BLaER1 treated with 17β-estradiol and CSF1 and Interleukin-3, amounts not matched to agents 10 nM and 100 nM (cell line): ENCODE results near the gene KRTAP12-3.
A peak's percentile ranks its signal among the peaks of the same experiment; 100 is the strongest.
"Not testable (repeated sequence)": the region's sequence is repeated elsewhere in the genome, so short reads cannot be mapped to it uniquely, and the experiment has no call there.

Experiments
- H3K27ac ChIP-seq, 11 experiments: shearing (Covaris generic); formaldehyde crosslinking; 2 replicates each; pipeline ENCODE4 v1.8.1; 2022
- H3K27me3 ChIP-seq, 11 experiments: shearing (Covaris generic); formaldehyde crosslinking; 2 replicates each; pipeline ENCODE4 v1.8.1; 2022
- H3K36me3 ChIP-seq, 11 experiments: shearing (Covaris generic); formaldehyde crosslinking; 2 replicates each; pipeline ENCODE4 v1.8.1; 2022
- H3K4me1 ChIP-seq, 10 experiments: shearing (Covaris generic); formaldehyde crosslinking; 2 replicates each; pipeline ENCODE4 v1.8.1; 2022
- H3K4me2 ChIP-seq, 11 experiments: shearing (Covaris generic); formaldehyde crosslinking; 2 replicates each; pipeline ENCODE4 v1.8.1; 2022
- H3K4me3 ChIP-seq, 10 experiments: shearing (Covaris generic); formaldehyde crosslinking; 2 replicates each; pipeline ENCODE4 v1.8.1; 2022
- H3K9ac ChIP-seq, 11 experiments: shearing (Covaris generic); formaldehyde crosslinking; 2 replicates each; pipeline ENCODE4 v1.8.1; 2022
- H3K9me3 ChIP-seq, 11 experiments: shearing (Covaris generic); formaldehyde crosslinking; replicated peaks in 1 of 11; 2 replicates each; pipeline ENCODE4 v1.8.1; 2022
- H4K20me1 ChIP-seq, 11 experiments: shearing (Covaris generic); formaldehyde crosslinking; 2 replicates each; pipeline ENCODE4 v1.8.1; 2022
- Cebpa-rat ChIP-seq, 11 experiments: shearing (Covaris generic); IDR thresholded peaks; 2 replicates each; pipeline ENCODE4 v1.8.1; 2022

KRTAP12-3 gene

GRCh38 chr21:44623575-44623974 lies 34.2 kb upstream of the KRTAP12-3 start:
- no peak overlapping the region for H3K4me2 ChIP-seq
- H3K9me3 ChIP-seq, result peaks cover 40 to 58% (median 46%) of the 10 kb centered on the region in 11 experiments
- H3K36me3 ChIP-seq, result no peaks in the 10 kb centered on the region
- TF ChIP-seq Cebpa-rat (IDR thresholded peaks at IDR 0.05), result no peak
- H4K20me1 ChIP-seq, result no peaks in the 10 kb centered on the region
- no peaks in the 10 kb centered on the region for H3K27me3 ChIP-seq
- no peak overlapping the region for H3K27ac ChIP-seq
- no peak overlapping the region for H3K9ac ChIP-seq
- H3K4me3 ChIP-seq, result no peak overlapping the region
- peaks cover 7 to 22% (median 13%) of the 10 kb centered on the region in 10 experiments for H3K4me1 ChIP-seq

DNA sequence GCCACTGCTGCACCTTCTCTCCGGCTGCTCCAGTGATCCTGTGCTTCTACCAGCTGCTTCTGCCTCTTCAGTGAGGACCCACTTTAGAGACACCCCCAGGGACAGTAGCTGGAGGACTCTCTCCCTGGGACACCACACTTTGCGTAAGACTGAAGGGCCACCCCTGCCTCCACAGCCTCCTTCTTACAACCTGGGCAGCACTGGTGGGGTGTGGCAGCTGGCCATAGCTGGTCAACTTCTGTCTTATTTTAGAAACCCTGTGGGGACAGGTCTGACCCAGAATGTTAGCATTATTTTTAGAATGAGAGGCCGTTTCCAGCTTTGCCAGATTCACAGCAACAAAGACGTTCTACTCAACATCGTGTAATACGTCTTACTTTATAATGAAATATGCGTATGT lies 32.0 kb upstream of the KRTAP12-3 start:
- Histone ChIP-seq H3K4me2 (no peak overlapping the region), H4K20me1 (no peaks in the 10 kb centered on the region), H3K4me1 (peaks cover 6 to 24% (median 14%) of the 10 kb centered on the region in 10 experiments; a peak in 18 of 20 replicates), H3K27me3 (no peaks in the 10 kb centered on the region), H3K9ac (no peak overlapping the region), H3K27ac (no peak overlapping the region), H3K9me3 (peaks cover 45 to 68% (median 52%) of the 10 kb centered on the region in 11 experiments), H3K4me3 (no peak overlapping the region), H3K36me3 (no peaks in the 10 kb centered on the region)
- TF ChIP-seq Cebpa-rat (IDR thresholded peaks at IDR 0.05), result no peak

- Histone ChIP-seq H3K4me1 (peaks cover 6 to 24% (median 14%) of the 10 kb centered on the region in 10 experiments; a peak in 18 of 20 replicates), H3K36me3 (no peaks in the 10 kb centered on the region), H3K27ac (no peak overlapping the region), H4K20me1 (no peaks in the 10 kb centered on the region), H3K27me3 (no peaks in the 10 kb centered on the region), H3K4me2 (peak overlapping the region in 1 of 11 experiments; percentile 18; a peak in 1 of 22 replicates), H3K4me3 (no peak overlapping the region), H3K9ac (no peak overlapping the region), H3K9me3 (peaks cover 50 to 72% (median 57%) of the 10 kb centered on the region in 11 experiments)
- no peak for TF ChIP-seq Cebpa-rat (IDR thresholded peaks at IDR 0.05)
These were observed 31.5 kb upstream of the KRTAP12-3 start for GRCh38 chr21:44626262-44626661.

GRCh38 chr21:44626673-44627143 lies 31.0 kb upstream of the KRTAP12-3 start, which contains the start of gene KRTAP10-9:
Gene KRTAP10-9, plus strand, starts transcription at chr21:44627093. Its CDS starts 79 bp downstream, at chr21:44627172.
- H3K4me3 ChIP-seq, result no peak within 1 kb of the TSS
- no peaks in the 10 kb centered on the region for H3K27me3 ChIP-seq
- no peaks in the 10 kb centered on the region for H3K36me3 ChIP-seq
- no peak within 1 kb of the TSS for H3K9ac ChIP-seq
- H3K4me2 ChIP-seq, result peak within 1 kb of the TSS in 2 of 11 experiments; percentile 15 to 18; a peak in 1 of 22 replicates
- no peaks in the 10 kb centered on the region for H4K20me1 ChIP-seq
- H3K9me3 ChIP-seq, result peaks cover 55 to 73% (median 61%) of the 10 kb centered on the region in 11 experiments
- TF ChIP-seq Cebpa-rat (IDR thresholded peaks at IDR 0.05), result no peak
- H3K27ac ChIP-seq, result no peak within 1 kb of the TSS
- H3K4me1 ChIP-seq, result peaks cover 6 to 24% (median 14%) of the 10 kb centered on the region in 10 experiments; a peak in 18 of 20 replicates

- H3K36me3 ChIP-seq, H3K4me3 ChIP-seq, H4K20me1 ChIP-seq, H3K9ac ChIP-seq, H3K27ac ChIP-seq, H3K27me3 ChIP-seq, H3K4me2 ChIP-seq: not testable (repeated sequence)
- Histone ChIP-seq H3K4me1 (peaks cover 2 to 23% (median 14%) of the 10 kb centered on the region in 10 experiments; a peak in 18 of 20 replicates), H3K9me3 (peaks cover 61 to 75% (median 66%) of the 10 kb centered on the region in 11 experiments)
These were observed 30.4 kb upstream of the KRTAP12-3 start for GRCh38 chr21:44627181-44627822.

DNA sequence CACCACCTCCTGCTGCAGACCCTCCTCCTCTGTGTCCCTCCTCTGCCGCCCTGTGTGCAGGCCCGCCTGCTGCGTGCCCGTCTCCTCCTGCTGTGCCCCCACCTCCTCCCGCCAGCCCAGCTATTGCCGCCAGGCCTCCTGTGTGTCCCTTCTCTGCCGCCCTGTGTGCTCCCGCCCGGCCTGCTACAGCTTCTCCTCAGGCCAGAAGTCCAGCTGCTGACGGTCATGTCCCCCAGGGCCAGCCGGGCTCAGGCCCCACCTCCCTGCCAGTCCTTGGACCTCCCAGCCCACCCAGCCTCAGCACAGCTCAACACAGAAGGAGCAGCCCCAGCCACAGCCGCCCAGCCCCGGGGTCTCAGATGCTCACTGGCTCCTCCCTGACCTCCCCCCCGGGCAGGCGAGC lies 29.9 kb upstream of the KRTAP12-3 start:
- Histone ChIP-seq H3K4me1 (peaks cover 0 to 21% (median 13%) of the 10 kb centered on the region in 10 experiments; a peak in 18 of 20 replicates), H3K4me2 (0 out of 22 replicates have a peak overlapping the region, but pooled peaks of 1 of the 11 experiments have one; percentile 15), H3K9me3 (peaks cover 63 to 74% (median 66%) of the 10 kb centered on the region in 11 experiments)
- not testable (repeated sequence) for H3K27ac ChIP-seq, H3K9ac ChIP-seq, H3K36me3 ChIP-seq, H3K4me3 ChIP-seq, H3K27me3 ChIP-seq, H4K20me1 ChIP-seq

GRCh38 chr21:44628707-44629391 lies 28.9 kb upstream of the KRTAP12-3 start:
- no peak overlapping the region for H3K27ac ChIP-seq
- H3K9me3 ChIP-seq, result peaks cover 53 to 64% (median 56%) of the 10 kb centered on the region in 11 experiments
- H3K4me2 ChIP-seq, result no peak overlapping the region
- H4K20me1 ChIP-seq, result no peaks in the 10 kb centered on the region
- H3K9ac ChIP-seq, result no peak overlapping the region
- H3K36me3 ChIP-seq, result no peaks in the 10 kb centered on the region
- H3K4me1 ChIP-seq, result peaks cover 0 to 21% (median 13%) of the 10 kb centered on the region in 10 experiments; a peak in 16 of 20 replicates
- H3K4me3 ChIP-seq, result no peak overlapping the region
- no peak for TF ChIP-seq Cebpa-rat (IDR thresholded peaks at IDR 0.05)
- H3K27me3 ChIP-seq, result no peaks in the 10 kb centered on the region

DNA sequence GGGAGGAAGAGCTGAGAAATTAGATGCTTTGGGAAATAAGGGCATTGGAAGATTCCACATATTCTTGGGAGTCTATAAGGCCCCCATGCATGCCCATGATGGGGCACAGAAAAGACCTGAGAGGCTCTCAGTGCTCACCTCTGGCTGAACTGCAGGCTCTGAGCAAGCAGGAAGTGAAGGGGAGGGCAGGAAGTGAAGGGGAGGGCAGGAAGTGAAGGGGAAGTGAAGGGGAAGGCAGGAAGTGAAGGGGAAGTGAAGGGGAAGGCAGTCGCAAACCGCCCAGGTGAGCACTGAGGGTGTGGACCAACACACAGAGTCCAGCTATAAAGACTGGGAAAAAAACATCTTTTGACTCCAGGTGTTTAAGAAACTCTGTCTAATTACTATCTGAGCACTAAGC lies 27.3 kb upstream of the KRTAP12-3 start:
- Histone ChIP-seq H3K9ac (no peak overlapping the region), H3K9me3 (peaks cover 37 to 51% (median 40%) of the 10 kb centered on the region in 11 experiments), H3K27ac (no peak overlapping the region), H3K36me3 (no peaks in the 10 kb centered on the region), H3K27me3 (no peaks in the 10 kb centered on the region), H3K4me3 (no peak overlapping the region), H4K20me1 (no peaks in the 10 kb centered on the region), H3K4me1 (peaks cover 0 to 21% (median 13%) of the 10 kb centered on the region in 10 experiments; a peak in 16 of 20 replicates), H3K4me2 (peak overlapping the region in 9 of 11 experiments; percentile 3 to 64 (median 34); a peak in 14 of 22 replicates)
- no peak for TF ChIP-seq Cebpa-rat (IDR thresholded peaks at IDR 0.05)

DNA sequence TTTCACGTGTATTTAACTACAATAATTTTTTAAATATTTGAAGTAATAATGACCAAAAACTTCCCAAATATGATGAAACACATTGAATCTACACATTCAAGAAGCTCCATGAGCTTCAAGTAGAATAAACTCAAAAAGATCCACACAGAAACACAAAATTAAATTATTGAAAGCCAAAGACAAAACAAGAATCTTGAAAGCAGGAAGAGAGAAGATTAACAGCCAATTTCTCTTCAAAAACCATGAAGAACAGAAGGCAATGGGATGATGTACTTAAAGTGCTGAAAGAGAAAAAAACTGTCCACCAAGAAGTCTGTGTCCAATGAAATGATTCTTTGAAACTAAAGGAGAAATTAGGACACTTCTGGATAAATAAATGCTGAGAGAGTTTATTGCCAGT lies 25.7 kb upstream of the KRTAP12-3 start:
- no peak overlapping the region for H3K9ac ChIP-seq
- no peaks in the 10 kb centered on the region for H4K20me1 ChIP-seq
- H3K27me3 ChIP-seq, result no peaks in the 10 kb centered on the region
- H3K27ac ChIP-seq, result no peak overlapping the region
- H3K36me3 ChIP-seq, result no peaks in the 10 kb centered on the region
- peaks cover 0 to 19% (median 13%) of the 10 kb centered on the region in 10 experiments; a peak in 16 of 20 replicates for H3K4me1 ChIP-seq
- no peak for TF ChIP-seq Cebpa-rat (IDR thresholded peaks at IDR 0.05)
- no peak overlapping the region for H3K4me2 ChIP-seq
- peaks cover 32 to 42% (median 35%) of the 10 kb centered on the region in 11 experiments for H3K9me3 ChIP-seq
- no peak overlapping the region for H3K4me3 ChIP-seq
